ENCODE measurements around the gene FAM222A.

GRCh38 chr12:109687250-109687649 lies 26.4 kb upstream of the FAM222A start:
- no peak for TF ChIP-seq CTCF (IDR thresholded peaks at IDR 0.05)
- TF ChIP-seq POLR2A (IDR thresholded peaks at IDR 0.05), result no peak
